Activated naive CD8-positive, alpha-beta T cell (primary cell): Measurements from ENCODE around the gene CLDN24.
"Not testable (repeated sequence)": the region's sequence is repeated elsewhere in the genome, so short reads cannot be mapped to it uniquely, and the experiment has no call there.

Source experiments
- H3K27ac Mint-ChIP-seq: one replicate; pipeline ENCODE4 v1.8.0; 2021; ENCODE audit warnings: mixed read lengths
- H3K27me3 Mint-ChIP-seq: one replicate; pipeline ENCODE4 v1.8.0; 2021; ENCODE audit warnings: mixed read lengths
- H3K36me3 Mint-ChIP-seq: one replicate; pipeline ENCODE4 v1.8.0; 2021; ENCODE audit warnings: mixed read lengths
- H3K4me1 Mint-ChIP-seq: one replicate; pipeline ENCODE4 v1.8.0; 2021; ENCODE audit warnings: low read depth, mixed read lengths
- H3K4me3 Mint-ChIP-seq: one replicate; pipeline ENCODE4 v1.8.0; 2021; ENCODE audit warnings: mild to moderate bottlenecking, mixed read lengths
- H3K9me3 Mint-ChIP-seq: one replicate; pipeline ENCODE4 v1.8.0; 2021; ENCODE audit warnings: low read depth, mixed read lengths

CLDN24 gene

DNA sequence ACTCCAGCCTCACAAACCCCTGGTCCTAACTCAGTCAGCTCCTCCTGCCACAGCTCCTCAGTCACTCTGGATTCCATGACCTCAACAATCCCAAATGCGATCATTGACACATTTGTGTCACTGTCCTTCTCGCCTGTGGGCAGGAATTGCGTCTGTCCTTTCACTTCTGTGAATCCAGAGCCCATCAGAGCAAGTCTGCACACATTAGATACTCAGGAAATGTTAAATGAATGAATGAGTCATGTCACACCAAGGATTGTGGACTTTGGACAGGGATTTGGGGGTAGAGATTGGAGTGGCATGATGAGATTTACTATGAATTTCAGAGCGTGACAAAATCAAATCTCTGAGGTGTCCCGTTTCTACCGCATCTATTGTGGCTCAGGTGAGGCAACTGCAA is 11.8 kb upstream of the CLDN24 start:
- H3K36me3 Mint-ChIP-seq = no peaks in the 10 kb centered on the region
- H3K27ac Mint-ChIP-seq = no peak overlapping the region
- H3K4me3 Mint-ChIP-seq = no peak overlapping the region
- peaks cover 11% of the 10 kb centered on the region for H3K27me3 Mint-ChIP-seq
- no peaks in the 10 kb centered on the region for H3K9me3 Mint-ChIP-seq
- peaks cover 3% of the 10 kb centered on the region for H3K4me1 Mint-ChIP-seq

DNA sequence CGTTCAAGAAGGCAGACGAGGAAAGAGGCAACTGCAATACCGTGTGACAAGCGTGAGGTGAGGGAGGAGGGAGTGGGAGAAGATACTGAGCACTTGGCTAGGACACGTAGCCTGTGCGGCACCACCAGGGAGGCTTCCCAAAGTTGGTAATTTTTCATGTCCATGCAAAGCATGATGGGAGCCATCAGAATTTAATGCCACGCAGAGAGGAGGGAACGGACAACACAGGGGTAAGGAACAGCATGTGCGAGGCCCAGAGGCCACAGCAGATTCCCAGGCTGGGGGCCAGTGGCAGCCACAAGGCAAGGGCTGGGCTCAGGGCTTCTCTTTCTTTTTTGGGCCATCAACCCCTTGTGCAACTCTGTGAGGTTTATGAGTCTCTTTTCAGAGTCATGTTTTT is 11.0 kb upstream of the CLDN24 start:
- no peaks in the 10 kb centered on the region for H3K9me3 Mint-ChIP-seq
- no peak overlapping the region for H3K27ac Mint-ChIP-seq
- H3K4me3 Mint-ChIP-seq = no peak overlapping the region
- peaks cover 11% of the 10 kb centered on the region for H3K27me3 Mint-ChIP-seq
- H3K4me1 Mint-ChIP-seq = peaks cover 3% of the 10 kb centered on the region
- H3K36me3 Mint-ChIP-seq = no peaks in the 10 kb centered on the region

GRCh38 chr4:183332447-183332846 is 10.2 kb upstream of the CLDN24 start:
- Mint-ChIP-seq H3K27ac (no peak overlapping the region), H3K4me3 (no peak overlapping the region), H3K4me1 (peaks cover 3% of the 10 kb centered on the region), H3K9me3 (no peaks in the 10 kb centered on the region), H3K27me3 (peaks cover 11% of the 10 kb centered on the region), H3K36me3 (no peaks in the 10 kb centered on the region)

DNA sequence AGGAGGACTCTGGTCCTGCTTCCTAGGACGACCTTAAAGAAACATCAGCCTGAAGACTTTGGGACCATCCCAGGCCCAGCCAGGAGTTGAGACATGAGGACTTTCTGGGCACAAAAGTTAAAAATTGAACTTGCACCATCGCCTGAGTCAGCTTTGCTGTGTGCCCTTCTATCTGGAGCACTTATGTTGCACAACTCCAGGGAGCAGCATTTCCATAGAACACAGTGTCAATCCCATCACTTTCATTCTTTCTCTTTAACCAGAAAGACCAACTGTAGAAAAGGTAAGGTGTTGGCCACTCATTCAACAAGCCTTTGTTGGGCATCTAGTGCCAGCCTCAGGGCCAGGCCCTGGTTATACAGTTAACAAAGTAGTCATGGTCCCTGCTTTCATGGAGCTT is 8.6 kb upstream of the CLDN24 start:
- Mint-ChIP-seq H3K27me3 (peaks cover 11% of the 10 kb centered on the region), H3K4me1 (peaks cover 3% of the 10 kb centered on the region), H3K36me3 (no peaks in the 10 kb centered on the region), H3K9me3 (no peaks in the 10 kb centered on the region), H3K27ac (no peak overlapping the region), H3K4me3 (no peak overlapping the region)

DNA sequence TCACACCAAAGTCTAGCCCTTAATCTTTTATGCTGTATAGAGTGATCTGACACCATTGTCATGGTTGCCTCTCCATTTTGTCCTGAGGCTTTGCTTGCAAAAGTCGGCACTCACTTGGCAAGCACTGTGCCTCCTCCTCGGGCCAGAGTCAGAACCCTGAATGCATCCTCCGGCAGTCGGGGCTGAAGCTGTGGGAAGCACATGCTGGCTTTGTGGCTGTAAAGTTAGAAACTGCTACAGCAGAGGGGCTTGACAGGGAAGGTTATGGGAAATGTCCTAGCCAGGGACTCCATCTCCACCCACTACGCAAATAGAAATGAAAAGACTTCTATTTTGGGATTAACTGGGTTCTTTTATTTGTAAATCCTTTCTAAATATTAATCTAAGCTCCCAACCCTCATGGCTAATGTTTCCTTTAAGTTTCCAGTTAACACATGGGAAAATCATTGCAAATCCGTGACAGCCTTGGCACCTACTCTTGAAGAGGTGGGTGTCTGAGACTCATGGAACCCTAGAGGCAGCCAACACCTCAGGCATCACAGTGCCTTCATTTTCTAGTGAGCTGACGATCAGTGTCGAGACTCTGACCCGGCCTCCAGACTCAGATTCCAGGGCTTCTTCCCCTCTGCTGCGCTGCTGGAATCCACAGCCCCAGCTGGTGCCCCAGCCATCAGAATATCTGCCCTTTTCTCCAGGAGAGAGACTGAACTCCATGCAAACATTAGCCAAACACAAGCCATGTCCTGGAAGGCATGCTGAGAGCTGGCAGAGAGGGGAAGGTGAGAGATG is 7.9 kb upstream of the CLDN24 start:
- Mint-ChIP-seq H3K27ac (no peak overlapping the region), H3K4me3 (no peak overlapping the region), H3K27me3 (peaks cover 11% of the 10 kb centered on the region), H3K36me3 (no peaks in the 10 kb centered on the region), H3K4me1 (no peaks in the 10 kb centered on the region), H3K9me3 (no peaks in the 10 kb centered on the region)

DNA sequence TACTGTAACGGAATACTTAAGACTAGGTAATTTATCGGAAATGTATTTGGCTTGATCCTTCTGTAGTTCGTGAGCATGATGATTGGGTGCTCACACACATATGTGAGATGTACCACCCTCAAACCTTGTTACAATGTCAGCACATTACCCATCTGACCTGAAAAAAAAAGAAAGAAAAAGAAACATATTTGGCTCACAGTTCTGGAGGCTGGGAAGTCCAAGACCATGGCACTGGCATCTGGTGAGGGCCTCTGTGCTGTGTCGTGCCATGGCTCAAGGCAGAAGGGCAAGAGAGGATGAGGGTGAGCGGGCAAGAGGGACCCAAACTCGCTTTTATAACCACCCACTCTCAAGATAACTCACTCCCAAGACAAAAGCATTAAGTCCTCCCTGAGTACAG is 7.0 kb upstream of the CLDN24 start:
- Mint-ChIP-seq H3K27ac (no peak overlapping the region), H3K4me1 (no peaks in the 10 kb centered on the region), H3K36me3 (no peaks in the 10 kb centered on the region), H3K9me3 (no peaks in the 10 kb centered on the region), H3K4me3 (no peak overlapping the region), H3K27me3 (peaks cover 11% of the 10 kb centered on the region)

GRCh38 chr4:183328832-183329231 is 6.6 kb upstream of the CLDN24 start:
- Mint-ChIP-seq H3K36me3 (no peaks in the 10 kb centered on the region), H3K4me1 (no peaks in the 10 kb centered on the region), H3K27me3 (peaks cover 7% of the 10 kb centered on the region), H3K27ac (no peak overlapping the region), H3K9me3 (no peaks in the 10 kb centered on the region), H3K4me3 (no peak overlapping the region)

DNA sequence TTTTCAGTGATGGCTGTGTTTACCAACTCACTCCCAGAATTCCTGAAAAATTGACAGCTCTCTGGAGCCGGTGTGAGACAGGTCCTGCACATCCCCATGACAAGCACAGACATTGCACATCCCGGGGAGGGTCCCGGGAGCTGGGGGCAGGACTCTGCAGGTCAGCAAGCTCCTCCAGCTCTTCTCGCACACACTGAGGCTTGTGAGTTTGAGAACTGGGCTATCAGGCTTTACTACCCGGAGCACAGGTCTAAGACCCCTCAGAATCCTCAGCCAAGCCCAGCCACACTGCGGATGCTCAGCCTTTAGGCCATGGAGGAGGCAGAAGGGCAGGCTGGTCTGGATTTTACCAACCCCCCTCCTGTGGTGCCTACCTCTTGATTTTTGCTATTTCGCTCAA is 5.6 kb upstream of the CLDN24 start:
- Mint-ChIP-seq H3K9me3 (no peaks in the 10 kb centered on the region), H3K4me1 (no peaks in the 10 kb centered on the region), H3K4me3 (no peak overlapping the region), H3K27me3 (peaks cover 4% of the 10 kb centered on the region), H3K36me3 (no peaks in the 10 kb centered on the region), H3K27ac (no peak overlapping the region)

GRCh38 chr4:183326853-183327252 is 4.6 kb upstream of the CLDN24 start:
- no peaks in the 10 kb centered on the region for H3K36me3 Mint-ChIP-seq
- no peak overlapping the region for H3K4me3 Mint-ChIP-seq
- H3K27ac Mint-ChIP-seq = no peak overlapping the region
- peaks cover 2% of the 10 kb centered on the region for H3K27me3 Mint-ChIP-seq
- peaks cover 8% of the 10 kb centered on the region for H3K4me1 Mint-ChIP-seq
- H3K9me3 Mint-ChIP-seq = no peaks in the 10 kb centered on the region

GRCh38 chr4:183326387-183326786 is 4.2 kb upstream of the CLDN24 start:
- not testable (repeated sequence) for H3K36me3 Mint-ChIP-seq, H3K27ac Mint-ChIP-seq, H3K9me3 Mint-ChIP-seq, H3K4me3 Mint-ChIP-seq, H3K27me3 Mint-ChIP-seq
- peaks cover 11% of the 10 kb centered on the region for H3K4me1 Mint-ChIP-seq

DNA sequence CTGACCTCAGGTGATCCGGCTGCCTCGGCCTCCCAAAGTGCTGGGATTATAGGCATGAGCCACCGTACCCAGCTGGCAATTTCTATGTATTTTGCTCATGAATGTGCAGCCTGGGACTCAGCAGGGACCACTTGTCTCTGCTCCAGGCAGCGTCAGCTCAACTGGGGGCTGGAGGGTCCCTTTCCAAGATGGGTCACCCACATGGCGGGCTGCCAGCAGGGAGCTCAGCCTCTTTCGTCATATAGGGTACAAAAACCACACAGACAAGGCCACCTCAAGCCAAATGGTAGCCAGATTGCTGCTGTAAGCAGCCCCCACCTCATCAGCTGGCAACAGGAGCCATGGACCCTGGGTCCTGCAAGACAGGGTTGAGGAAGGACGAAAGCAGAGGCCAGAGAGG is 2.4 kb upstream of the CLDN24 start:
- Mint-ChIP-seq H3K27me3 (peaks cover 2% of the 10 kb centered on the region), H3K27ac (no peak overlapping the region), H3K4me1 (peaks cover 25% of the 10 kb centered on the region), H3K9me3 (no peaks in the 10 kb centered on the region), H3K36me3 (no peaks in the 10 kb centered on the region), H3K4me3 (no peak overlapping the region)

DNA sequence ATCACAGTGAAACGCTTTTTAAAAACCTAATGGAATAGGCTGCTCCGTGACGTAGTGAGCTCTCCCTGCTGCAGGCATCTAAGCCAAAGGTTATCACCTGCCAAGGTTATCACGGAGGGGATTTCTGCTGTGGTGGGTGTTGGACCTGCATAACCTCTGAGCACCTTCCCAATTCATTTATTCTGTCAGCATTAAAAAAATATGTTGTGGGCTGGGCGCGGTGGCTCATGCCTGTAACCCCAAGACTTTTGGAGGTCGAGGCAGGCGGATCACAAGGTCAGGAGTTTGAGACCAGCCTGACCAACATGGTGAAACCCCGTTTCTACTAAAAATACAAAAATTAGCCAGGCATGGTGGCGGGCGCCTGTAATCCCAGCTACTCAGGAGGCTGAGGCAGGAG is 1.8 kb upstream of the CLDN24 start:
- H3K27me3 Mint-ChIP-seq, H3K4me3 Mint-ChIP-seq, H3K9me3 Mint-ChIP-seq, H3K27ac Mint-ChIP-seq, H3K36me3 Mint-ChIP-seq: not testable (repeated sequence)
- peaks cover 25% of the 10 kb centered on the region for H3K4me1 Mint-ChIP-seq

GRCh38 chr4:183323295-183323694 is 1.1 kb upstream of the CLDN24 start:
- Mint-ChIP-seq H3K9me3 (no peaks in the 10 kb centered on the region), H3K27me3 (peaks cover 2% of the 10 kb centered on the region), H3K36me3 (no peaks in the 10 kb centered on the region), H3K4me1 (peaks cover 25% of the 10 kb centered on the region), H3K4me3 (no peak overlapping the region), H3K27ac (no peak overlapping the region)

- Mint-ChIP-seq H3K4me3 (no peak overlapping the region), H3K27ac (no peak overlapping the region), H3K4me1 (peaks cover 25% of the 10 kb centered on the region), H3K9me3 (no peaks in the 10 kb centered on the region), H3K36me3 (no peaks in the 10 kb centered on the region), H3K27me3 (peaks cover 2% of the 10 kb centered on the region)
These were observed 710 bp downstream of the CLDN24 start for GRCh38 chr4:183321516-183321915.

GRCh38 chr4:183321079-183321478 is 1.1 kb downstream of the CLDN24 start:
- Mint-ChIP-seq H3K4me3 (no peak overlapping the region), H3K27ac (no peak overlapping the region), H3K27me3 (peaks cover under 1% of the 10 kb centered on the region), H3K9me3 (no peaks in the 10 kb centered on the region), H3K4me1 (peaks cover 25% of the 10 kb centered on the region), H3K36me3 (no peaks in the 10 kb centered on the region)
